ENCODE results near the gene SERGEF.

SERGEF gene

GRCh38 chr11:17883057-17883456 lies 129.8 kb downstream of the SERGEF start:
- H3K9ac ChIP-seq, result no peak overlapping the region
- H3K4me2 ChIP-seq (ENCODE audit: low read length), result no peak overlapping the region
- H3K9me3 ChIP-seq (ENCODE audit: control insufficient read depth, low read length), result no peaks in the 10 kb centered on the region
- H3K36me3 ChIP-seq (ENCODE audit: control insufficient read depth, insufficient read depth, low read length), result no peaks in the 10 kb centered on the region
- no peak for TF ChIP-seq CTCF (IDR thresholded peaks at IDR 0.05)
- H3K27ac ChIP-seq, result no peak overlapping the region
- no peaks in the 10 kb centered on the region for H3K27me3 ChIP-seq (ENCODE audit: control insufficient read depth, insufficient read depth, low read length)
- H3K79me2 ChIP-seq, result no peaks in the 10 kb centered on the region
- no peak overlapping the region for H3K4me3 ChIP-seq (ENCODE audit: low read depth, low read length)
- no peak overlapping the region for H2AFZ ChIP-seq
- no peaks in the 10 kb centered on the region for H3K4me1 ChIP-seq

- Histone ChIP-seq H3K4me1 (no peaks in the 10 kb centered on the region), H3K4me3 (ENCODE audit: low read depth, low read length) (no peak overlapping the region), H3K4me2 (ENCODE audit: low read length) (no peak overlapping the region), H3K27ac (no peak overlapping the region), H2AFZ (no peak overlapping the region), H3K9ac (no peak overlapping the region), H3K36me3 (ENCODE audit: control insufficient read depth, insufficient read depth, low read length) (no peaks in the 10 kb centered on the region), H3K9me3 (ENCODE audit: control insufficient read depth, low read length) (no peaks in the 10 kb centered on the region), H3K27me3 (ENCODE audit: control insufficient read depth, insufficient read depth, low read length) (no peaks in the 10 kb centered on the region), H3K79me2 (no peaks in the 10 kb centered on the region)
- TF ChIP-seq CTCF (IDR thresholded peaks at IDR 0.05), result no peak
These were observed 134.1 kb downstream of the SERGEF start for GRCh38 chr11:17878743-17879142.

- Histone ChIP-seq H3K79me2 (no peaks in the 10 kb centered on the region), H3K27ac (no peak overlapping the region), H3K4me3 (ENCODE audit: low read depth, low read length) (no peak overlapping the region), H2AFZ (no peak overlapping the region), H3K4me1 (no peaks in the 10 kb centered on the region), H3K9me3 (ENCODE audit: control insufficient read depth, low read length) (no peaks in the 10 kb centered on the region), H3K36me3 (ENCODE audit: control insufficient read depth, insufficient read depth, low read length) (no peaks in the 10 kb centered on the region), H3K27me3 (ENCODE audit: control insufficient read depth, insufficient read depth, low read length) (no peaks in the 10 kb centered on the region), H3K4me2 (ENCODE audit: low read length) (no peak overlapping the region), H3K9ac (no peak overlapping the region)
- no peak for TF ChIP-seq CTCF (IDR thresholded peaks at IDR 0.05)
These were observed 135.0 kb downstream of the SERGEF start for GRCh38 chr11:17877886-17878285.

GRCh38 chr11:17876827-17877226 lies 136.0 kb downstream of the SERGEF start:
- Histone ChIP-seq H3K27me3 (ENCODE audit: control insufficient read depth, insufficient read depth, low read length) (no peaks in the 10 kb centered on the region), H3K4me2 (ENCODE audit: low read length) (no peak overlapping the region), H3K36me3 (ENCODE audit: control insufficient read depth, insufficient read depth, low read length) (no peaks in the 10 kb centered on the region), H3K4me1 (no peaks in the 10 kb centered on the region), H3K79me2 (no peaks in the 10 kb centered on the region), H3K27ac (no peak overlapping the region), H3K9me3 (ENCODE audit: control insufficient read depth, low read length) (no peaks in the 10 kb centered on the region), H2AFZ (no peak overlapping the region), H3K9ac (no peak overlapping the region), H3K4me3 (ENCODE audit: low read depth, low read length) (no peak overlapping the region)
- TF ChIP-seq CTCF (IDR thresholded peaks at IDR 0.05), result no peak

- Histone ChIP-seq H3K4me1 (no peaks in the 10 kb centered on the region), H2AFZ (no peak overlapping the region), H3K9ac (no peak overlapping the region), H3K27ac (no peak overlapping the region), H3K4me2 (ENCODE audit: low read length) (no peak overlapping the region), H3K27me3 (ENCODE audit: control insufficient read depth, insufficient read depth, low read length) (no peaks in the 10 kb centered on the region), H3K36me3 (ENCODE audit: control insufficient read depth, insufficient read depth, low read length) (no peaks in the 10 kb centered on the region), H3K4me3 (ENCODE audit: low read depth, low read length) (no peak overlapping the region), H3K9me3 (ENCODE audit: control insufficient read depth, low read length) (no peaks in the 10 kb centered on the region), H3K79me2 (no peaks in the 10 kb centered on the region)
- no peak for TF ChIP-seq CTCF (IDR thresholded peaks at IDR 0.05)
These were observed 137.0 kb downstream of the SERGEF start for GRCh38 chr11:17875891-17876290.
